Body of pancreas (tissue), 4 donors: Measurements from ENCODE around the gene PXDN.

Experiments used
- POLR2A ChIP-seq, 3 donors: fragments of 450-650 bp; IDR thresholded peaks; one replicate each; pipeline ENCODE4 v1.6.1; 2016; ENCODE audit warnings: antibody characterized with exemption in 3 of 3, mild to moderate bottlenecking in 2 of 3
- TF ChIP-seq, protein P1 (sequence below), 7 experiments: fragments of 450-650 bp in 4 of 7; fragments of 200-600 bp in 3 of 7; sonication (generic) in 3 of 7; IDR thresholded peaks; one replicate each; pipeline ENCODE4 v1.5.1; 2016 to 2019; ENCODE audit warnings: antibody characterized with exemption in 7 of 7

DNA sequence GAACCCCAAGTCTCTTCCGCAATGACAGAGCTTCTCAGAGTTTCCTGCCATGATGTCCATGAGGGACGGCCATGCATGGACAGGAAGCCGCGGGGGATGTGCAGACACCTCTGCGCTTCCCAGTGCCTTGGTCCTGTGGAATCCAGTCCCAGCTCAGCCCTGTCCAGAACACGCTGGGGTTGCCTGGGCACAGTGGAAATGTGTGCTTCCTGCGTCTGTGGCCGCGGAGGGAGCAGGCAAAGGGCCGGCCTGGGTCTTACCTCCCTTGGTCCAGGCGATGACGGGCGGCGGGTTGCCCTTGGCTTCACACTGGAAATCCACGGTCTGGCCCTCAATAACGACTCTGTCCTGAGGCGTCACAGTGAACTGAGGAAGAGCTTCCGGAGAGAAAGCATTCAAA lies 79.6 kb downstream of the PXDN start:
- TF ChIP-seq POLR2A (IDR thresholded peaks at IDR 0.05) = no peak
- TF ChIP-seq, protein P1, sequence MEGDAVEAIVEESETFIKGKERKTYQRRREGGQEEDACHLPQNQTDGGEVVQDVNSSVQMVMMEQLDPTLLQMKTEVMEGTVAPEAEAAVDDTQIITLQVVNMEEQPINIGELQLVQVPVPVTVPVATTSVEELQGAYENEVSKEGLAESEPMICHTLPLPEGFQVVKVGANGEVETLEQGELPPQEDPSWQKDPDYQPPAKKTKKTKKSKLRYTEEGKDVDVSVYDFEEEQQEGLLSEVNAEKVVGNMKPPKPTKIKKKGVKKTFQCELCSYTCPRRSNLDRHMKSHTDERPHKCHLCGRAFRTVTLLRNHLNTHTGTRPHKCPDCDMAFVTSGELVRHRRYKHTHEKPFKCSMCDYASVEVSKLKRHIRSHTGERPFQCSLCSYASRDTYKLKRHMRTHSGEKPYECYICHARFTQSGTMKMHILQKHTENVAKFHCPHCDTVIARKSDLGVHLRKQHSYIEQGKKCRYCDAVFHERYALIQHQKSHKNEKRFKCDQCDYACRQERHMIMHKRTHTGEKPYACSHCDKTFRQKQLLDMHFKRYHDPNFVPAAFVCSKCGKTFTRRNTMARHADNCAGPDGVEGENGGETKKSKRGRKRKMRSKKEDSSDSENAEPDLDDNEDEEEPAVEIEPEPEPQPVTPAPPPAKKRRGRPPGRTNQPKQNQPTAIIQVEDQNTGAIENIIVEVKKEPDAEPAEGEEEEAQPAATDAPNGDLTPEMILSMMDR (IDR thresholded peaks at IDR 0.05) = no peak
